Esophagus (tissue), 2 donors: ENCODE data around the gene RELL2. TPM values are rescaled to one million over a fixed set of nuclear protein-coding genes. Genes with fewer than 3 reads are reported as not detected.

Source experiments
- H3K27ac ChIP-seq, 2 donors: one replicate each; pipeline ENCODE4 v1.5.1; 2013; ENCODE audit warnings: low read depth in 2 of 2, mild to moderate bottlenecking in 2 of 2, inconsistent platforms in 1 of 2, low read length in 1 of 2, moderate library complexity in 1 of 2
- H3K27me3 ChIP-seq, 2 donors: one replicate each; pipeline ENCODE4 v1.6.1; 2013; ENCODE audit warnings: low read length in 2 of 2, control low read depth in 1 of 2, mild to moderate bottlenecking in 1 of 2; ENCODE audit not compliant: insufficient read depth in 2 of 2, control insufficient read depth in 1 of 2
- H3K36me3 ChIP-seq, 2 donors: one replicate each; pipeline ENCODE4 v1.6.1; 2013; ENCODE audit warnings: low read length in 1 of 2; ENCODE audit not compliant: control insufficient read depth in 2 of 2, insufficient read depth in 2 of 2
- H3K4me1 ChIP-seq, 2 donors: one replicate each; pipeline ENCODE4 v1.6.1; 2013; ENCODE audit warnings: low read length in 1 of 2; ENCODE audit not compliant: control insufficient read depth in 2 of 2, insufficient read depth in 2 of 2
- H3K4me3 ChIP-seq, 2 donors: one replicate each; pipeline ENCODE4 v1.5.1; 2013; ENCODE audit warnings: low read length in 2 of 2, mild to moderate bottlenecking in 2 of 2, low read depth in 1 of 2, moderate library complexity in 1 of 2
- H3K9me3 ChIP-seq, 2 donors: one replicate each; pipeline ENCODE4 v1.6.1; 2013; ENCODE audit warnings: mild to moderate bottlenecking in 2 of 2, low read depth in 1 of 2, low read length in 1 of 2, moderate library complexity in 1 of 2; ENCODE audit not compliant: control insufficient read depth in 2 of 2, insufficient read depth in 1 of 2
- WGBS, 2 donors: extraction: QIAGEN DNeasy Blood & Tissue Kit; methylation state at CpG; one replicate each; pipeline ENCODE4 v1.1.7; 2013; 5-methylcytosine and 5-hydroxymethylcytosine counted together
- polyA plus RNA-seq, 2 donors: library from polyadenylated mRNA; stranded (reverse); fragments of 200-250 nt; gene quantifications; one replicate each; pipeline ENCODE4 v1.2.3, GENCODE V29; 2013
- donor health status: healthy with polysubstance abuse.
- donor health status: Bipolar disorder and iron deficiency.

RELL2 gene
- polyA plus RNA-seq, 2 donors = 6.3 to 6.7 TPM

- Histone ChIP-seq H3K4me1 (peaks cover 4 to 11% of the 10 kb centered on the region in 2 donors), H3K27ac (no peak overlapping the region), H3K27me3 (no peaks in the 10 kb centered on the region), H3K9me3 (no peaks in the 10 kb centered on the region), H3K36me3 (no peaks in the 10 kb centered on the region), H3K4me3 (no peak overlapping the region)
Measured at GRCh38 chr5:141683596-141684141, 46.9 kb downstream of the RELL2 start.

GRCh38 chr5:141685591-141685990 is 48.8 kb downstream of the RELL2 start:
- WGBS, 2 donors = 73 to 90% methylated on average over 1 of the region's 1 CpG
- H3K4me1 ChIP-seq = peaks cover 4 to 11% of the 10 kb centered on the region in 2 donors
- no peaks in the 10 kb centered on the region for H3K36me3 ChIP-seq
- H3K27me3 ChIP-seq = no peaks in the 10 kb centered on the region
- no peak overlapping the region for H3K4me3 ChIP-seq
- no peaks in the 10 kb centered on the region for H3K9me3 ChIP-seq
- no peak overlapping the region for H3K27ac ChIP-seq

GRCh38 chr5:141686648-141687416 is 50.0 kb downstream of the RELL2 start:
- H3K27me3 ChIP-seq = no peaks in the 10 kb centered on the region

More at GRCh38 chr5:141686648-141687416, 50.0 kb downstream of the RELL2 start:
- no peak overlapping the region for H3K4me3 ChIP-seq
- H3K36me3 ChIP-seq = no peaks in the 10 kb centered on the region
- peaks cover 3 to 4% of the 10 kb centered on the region in 2 donors for H3K4me1 ChIP-seq
- no peak overlapping the region for H3K27ac ChIP-seq
- 80 to 81% methylated on average over 2 to 3 of the region's 3 CpGs for WGBS, 2 donors
- H3K9me3 ChIP-seq = no peaks in the 10 kb centered on the region

Other genes starting within 250 kb of the RELL2 start
- under 1 TPM; 0.36 to 0.37 TPM for gene PCDHGB4, start 249.3 kb upstream of the RELL2 start, polyA plus RNA-seq
- gene PCDHGA8, start 244.4 kb upstream of the RELL2 start, polyA plus RNA-seq = under 1 TPM; 0.06 to 0.29 TPM
- 1 to 10 TPM; 1.0 to 1.7 TPM for gene PCDHGB5, start 239.1 kb upstream of the RELL2 start, polyA plus RNA-seq
- gene PCDHGA9, start 234.2 kb upstream of the RELL2 start, polyA plus RNA-seq = under 1 TPM; 0.54 to 0.83 TPM
- under 1 TPM; 0.60 to 0.92 TPM for gene PCDHGB6, start 229.0 kb upstream of the RELL2 start, polyA plus RNA-seq
- gene PCDHGA10, start 224.0 kb upstream of the RELL2 start, polyA plus RNA-seq = 1 to 10 TPM; 1.1 to 1.2 TPM
- gene PCDHGB7, start 219.3 kb upstream of the RELL2 start, polyA plus RNA-seq = 1 to 10 TPM; 1.2 to 1.4 TPM
- gene PCDHGA11, start 215.9 kb upstream of the RELL2 start, polyA plus RNA-seq = under 1 TPM; 0.44 to 0.75 TPM
- under 1 TPM; 0.34 to 0.65 TPM for gene PCDHGA12, start 206.5 kb upstream of the RELL2 start, polyA plus RNA-seq
- gene PCDHGC3, start 161.0 kb upstream of the RELL2 start, polyA plus RNA-seq = 10 to 100 TPM; 25.8 to 32.1 TPM
- under 1 TPM; 0.05 to 0.45 TPM for gene PCDHGC4, start 152.0 kb upstream of the RELL2 start, polyA plus RNA-seq
- gene PCDHGC5, start 147.9 kb upstream of the RELL2 start, polyA plus RNA-seq = under 1 TPM; 0.05 to 0.43 TPM
- gene DIAPH1, start 18.0 kb upstream of the RELL2 start, polyA plus RNA-seq = 10 to 100 TPM; 84.2 to 84.5 TPM
- 10 to 100 TPM; 38.9 to 46.3 TPM for gene HDAC3, start 148 bp upstream of the RELL2 start, polyA plus RNA-seq
- 10 to 100 TPM; 10.3 to 16.2 TPM for gene FCHSD1, start 14.4 kb downstream of the RELL2 start, polyA plus RNA-seq
- gene ARAP3, start 45.2 kb downstream of the RELL2 start, polyA plus RNA-seq = 1 to 10 TPM; 2.9 to 4.0 TPM
- gene PCDH1, start 241.4 kb downstream of the RELL2 start, polyA plus RNA-seq = 10 to 100 TPM; 36.4 to 42.6 TPM